GM23338 (cell line): ENCODE results near the gene STING1. TPM values are rescaled to one million over a fixed set of nuclear protein-coding genes. Genes with fewer than 3 reads are reported as not detected.
A peak's percentile ranks its signal among the peaks of the same experiment; 100 is the strongest.

ENCODE experiments used
- ATAC-seq: fragments of 200-7000 bp; cut with Tn5 transposase; 3 replicates; pipeline ENCODE4 v1.9.1; 2020
- DNase-seq: peaks from one replicate; pipeline ENCODE4 v3.0.0-alpha.2; 2015; ENCODE audit warnings: low spot score
- H2AFZ ChIP-seq: fragments of 200-600 bp; sonication (generic); 2 replicates; pipeline ENCODE4 v1.8.0; 2016; ENCODE audit warnings: antibody characterized with exemption, mild to moderate bottlenecking, moderate library complexity
- H3F3A ChIP-seq: fragments of 200-600 bp; sonication (generic); replicated peaks from 2 replicates; pipeline ENCODE4 v1.8.0; 2017; ENCODE audit warnings: antibody characterized with exemption, mixed run types, low read depth
- H3K27ac ChIP-seq: fragments of 200-600 bp; sonication (generic); 2 replicates; pipeline ENCODE4 v1.6.1; 2016; ENCODE audit warnings: low read depth
- H3K27me3 ChIP-seq: fragments of 200-600 bp; sonication (generic); 2 replicates; pipeline ENCODE4 v1.8.0; 2016; ENCODE audit warnings: mild to moderate bottlenecking, mixed run types, moderate library complexity; ENCODE audit not compliant: insufficient read depth
- H3K36me3 ChIP-seq: fragments of 200-600 bp; sonication (generic); 2 replicates; pipeline ENCODE4 v1.8.0; 2016; ENCODE audit warnings: mild to moderate bottlenecking; ENCODE audit not compliant: insufficient read depth
- H3K4me1 ChIP-seq: fragments of 200-600 bp; sonication (generic); 2 replicates; pipeline ENCODE4 v1.8.0; 2016; ENCODE audit warnings: mild to moderate bottlenecking, moderate library complexity; ENCODE audit not compliant: insufficient read depth
- H3K4me2 ChIP-seq: fragments of 200-600 bp; sonication (generic); 2 replicates; pipeline ENCODE4 v1.7.1; 2017; ENCODE audit warnings: mixed run types
- H3K4me3 ChIP-seq: fragments of 200-600 bp; sonication (generic); 2 replicates; pipeline ENCODE4 v1.6.1; 2016; ENCODE audit warnings: mixed run types
- H3K79me2 ChIP-seq: fragments of 200-600 bp; sonication (generic); replicated peaks from 2 replicates; pipeline ENCODE4 v1.8.0; 2017; ENCODE audit warnings: mild to moderate bottlenecking; ENCODE audit not compliant: insufficient read depth
- H3K9me2 ChIP-seq: fragments of 200-600 bp; sonication (generic); 2 replicates; pipeline ENCODE4 v1.8.0; 2017; ENCODE audit not compliant: insufficient read depth
- H4K20me1 ChIP-seq: fragments of 200-600 bp; sonication (generic); replicated peaks from 2 replicates; pipeline ENCODE4 v1.8.0; 2017; ENCODE audit warnings: mild to moderate bottlenecking; ENCODE audit not compliant: insufficient read depth
- H3K27ac Mint-ChIP-seq: 2 replicates; pipeline ENCODE4 v1.8.0; 2020; ENCODE audit warnings: inconsistent platforms, mild to moderate bottlenecking, moderate library complexity, mixed read lengths
- H3K27me3 Mint-ChIP-seq: 3 replicates; pipeline ENCODE4 v1.8.0; 2022; ENCODE audit warnings: low read depth, mild to moderate bottlenecking, moderate library complexity, mixed read lengths, inconsistent platforms; ENCODE audit not compliant: insufficient read depth, poor library complexity
- H3K36me3 Mint-ChIP-seq: 3 replicates; pipeline ENCODE4 v1.8.0; 2021; ENCODE audit warnings: low read depth, mild to moderate bottlenecking, inconsistent platforms, moderate library complexity, mixed read lengths
- H3K4me1 Mint-ChIP-seq: 3 replicates; pipeline ENCODE4 v1.8.0; 2020; ENCODE audit warnings: mild to moderate bottlenecking, inconsistent platforms, mixed read lengths
- H3K4me3 Mint-ChIP-seq: 3 replicates; pipeline ENCODE4 v1.8.0; 2021; ENCODE audit warnings: moderate library complexity, mild to moderate bottlenecking, inconsistent platforms, mixed read lengths
- H3K9me3 Mint-ChIP-seq: 3 replicates; pipeline ENCODE4 v1.8.0; 2020; ENCODE audit warnings: moderate library complexity, mild to moderate bottlenecking, inconsistent platforms, mixed read lengths
- CREB1 ChIP-seq: fragments of 250-450 bp; sonication (Bioruptor Pico); IDR thresholded peaks from 2 replicates; pipeline ENCODE4 v1.5.0; 2020; ENCODE audit warnings: low read depth, mild to moderate bottlenecking, moderate library complexity
- EZH2 ChIP-seq: fragments of 200-600 bp; sonication (generic); IDR thresholded peaks from one replicate; pipeline ENCODE4 v1.8.0; 2017; ENCODE audit warnings: antibody characterized with exemption, mild to moderate bottlenecking, low read depth; ENCODE audit not compliant: unreplicated experiment
- EZH2phosphoT487 ChIP-seq: fragments of 200-600 bp; sonication (generic); IDR thresholded peaks from one replicate; pipeline ENCODE4 v1.8.1; 2018; ENCODE audit warnings: antibody characterized with exemption; ENCODE audit not compliant: unreplicated experiment
- JUNB ChIP-seq: IDR thresholded peaks from one replicate; pipeline ENCODE4 v1.6.1; 2016; ENCODE audit warnings: antibody characterized with exemption; ENCODE audit not compliant: unreplicated experiment
- NANOG ChIP-seq: IDR thresholded peaks from 2 replicates; pipeline ENCODE4 v1.6.1; 2016; ENCODE audit warnings: antibody characterized with exemption, borderline replicate concordance
- POLR2AphosphoS5 ChIP-seq: IDR thresholded peaks from 2 replicates; pipeline ENCODE4 v1.6.1; 2016; ENCODE audit warnings: antibody characterized with exemption, low read depth
- STAT1 ChIP-seq: IDR thresholded peaks from one replicate; pipeline ENCODE4 v1.6.1; 2016; ENCODE audit warnings: antibody characterized with exemption; ENCODE audit not compliant: unreplicated experiment
- ZNF114 ChIP-seq: fragments of 250-450 bp; sonication (Bioruptor Pico); IDR thresholded peaks from 2 replicates; pipeline ENCODE4 v1.5.0; 2020; ENCODE audit warnings: mild to moderate bottlenecking, moderate library complexity
- ZNF331 ChIP-seq: fragments of 250-450 bp; sonication (Bioruptor Pico); IDR thresholded peaks from 2 replicates; pipeline ENCODE4 v1.5.0; 2020; ENCODE audit warnings: low read depth, mild to moderate bottlenecking, moderate library complexity
- polyA plus RNA-seq: library from polyadenylated mRNA; unstranded; fragments of >200 nt; fragmentation: Nextera tagmentation; extraction: Ambion mirVana; gene quantifications from 2 replicates; pipeline ENCODE4 v1.2.1, GENCODE V29; 2016
- total RNA-seq: library from RNA; depleted of rRNA; stranded (reverse); fragments of >200 nt; shearing (Covaris generic); gene quantifications from 2 replicates; pipeline ENCODE4 v1.2.3, GENCODE V29; 2014
- TF ChIP-seq, protein P1 (sequence below), 2 experiments: fragments of 200-600 bp in 1 of 2; sonication (generic) in 1 of 2; conservative IDR thresholded peaks; 2 replicates each; pipeline versions ENCODE4 v1.5.1 to v1.6.1; 2016 to 2017; ENCODE audit warnings: antibody characterized with exemption in 2 of 2, low read depth in 2 of 2, mild to moderate bottlenecking in 2 of 2, moderate library complexity in 1 of 2
- TF ChIP-seq, protein P2 (sequence below): IDR thresholded peaks from one replicate; pipeline ENCODE4 v1.6.1; 2018; ENCODE audit warnings: antibody characterized with exemption; ENCODE audit not compliant: unreplicated experiment
- TF ChIP-seq, protein P3 (sequence below): IDR thresholded peaks from 2 replicates; pipeline ENCODE4 v1.6.1; 2016; ENCODE audit warnings: antibody characterized with exemption
- TF ChIP-seq, protein P4 (sequence below): fragments of 250-450 bp; sonication (Bioruptor Pico); IDR thresholded peaks from 2 replicates; pipeline ENCODE4 v1.5.0; 2020; ENCODE audit warnings: mild to moderate bottlenecking, moderate library complexity

Gene STING1
- total and polyA plus RNA-seq, 2 experiments from 2014 or later, result 0.66 TPM; not detected in 1

DNA sequence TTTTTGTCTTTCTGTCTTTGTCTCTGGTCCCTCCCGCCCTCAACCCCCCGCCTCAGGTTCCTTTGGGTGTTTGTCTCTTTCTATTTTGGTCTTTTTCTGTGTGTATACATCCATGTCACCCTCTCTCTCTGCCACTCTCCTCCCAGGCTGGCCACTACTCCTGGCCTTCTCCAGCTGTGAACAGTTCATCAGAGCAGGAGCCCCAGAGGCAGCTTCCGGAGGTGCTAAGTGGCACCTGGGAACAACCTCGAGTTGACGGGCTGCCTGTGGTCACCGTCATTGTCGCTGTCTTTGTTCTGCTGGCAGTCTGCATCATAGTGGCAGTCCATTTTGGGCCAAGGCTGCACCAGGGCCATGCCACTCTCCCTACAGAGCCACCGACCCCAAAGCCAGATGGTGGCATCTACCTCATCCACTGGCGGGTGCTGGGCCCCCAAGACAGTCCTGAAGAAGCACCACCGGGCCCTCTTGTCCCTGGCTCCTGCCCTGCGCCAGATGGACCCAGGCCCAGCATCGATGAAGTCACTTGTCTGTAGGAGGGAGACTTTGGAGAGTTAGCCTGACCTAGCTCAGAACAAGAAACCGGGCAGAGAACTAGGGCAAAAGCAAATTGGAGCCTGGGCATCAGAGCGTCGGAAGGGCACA lies 10.1 kb downstream of the STING1 start:
- TF ChIP-seq, protein P1, sequence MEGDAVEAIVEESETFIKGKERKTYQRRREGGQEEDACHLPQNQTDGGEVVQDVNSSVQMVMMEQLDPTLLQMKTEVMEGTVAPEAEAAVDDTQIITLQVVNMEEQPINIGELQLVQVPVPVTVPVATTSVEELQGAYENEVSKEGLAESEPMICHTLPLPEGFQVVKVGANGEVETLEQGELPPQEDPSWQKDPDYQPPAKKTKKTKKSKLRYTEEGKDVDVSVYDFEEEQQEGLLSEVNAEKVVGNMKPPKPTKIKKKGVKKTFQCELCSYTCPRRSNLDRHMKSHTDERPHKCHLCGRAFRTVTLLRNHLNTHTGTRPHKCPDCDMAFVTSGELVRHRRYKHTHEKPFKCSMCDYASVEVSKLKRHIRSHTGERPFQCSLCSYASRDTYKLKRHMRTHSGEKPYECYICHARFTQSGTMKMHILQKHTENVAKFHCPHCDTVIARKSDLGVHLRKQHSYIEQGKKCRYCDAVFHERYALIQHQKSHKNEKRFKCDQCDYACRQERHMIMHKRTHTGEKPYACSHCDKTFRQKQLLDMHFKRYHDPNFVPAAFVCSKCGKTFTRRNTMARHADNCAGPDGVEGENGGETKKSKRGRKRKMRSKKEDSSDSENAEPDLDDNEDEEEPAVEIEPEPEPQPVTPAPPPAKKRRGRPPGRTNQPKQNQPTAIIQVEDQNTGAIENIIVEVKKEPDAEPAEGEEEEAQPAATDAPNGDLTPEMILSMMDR (conservative IDR thresholded peaks at IDR 0.05; ENCODE audit: low read depth in 2 of 2), result no peak
- no peak for TF ChIP-seq ZNF114 (CRISPR knock-in tag)
- TF ChIP-seq STAT1, result no peak
- no peak for TF ChIP-seq EZH2phosphoT487
- no peak for TF ChIP-seq ZNF331
- TF ChIP-seq, protein P2, sequence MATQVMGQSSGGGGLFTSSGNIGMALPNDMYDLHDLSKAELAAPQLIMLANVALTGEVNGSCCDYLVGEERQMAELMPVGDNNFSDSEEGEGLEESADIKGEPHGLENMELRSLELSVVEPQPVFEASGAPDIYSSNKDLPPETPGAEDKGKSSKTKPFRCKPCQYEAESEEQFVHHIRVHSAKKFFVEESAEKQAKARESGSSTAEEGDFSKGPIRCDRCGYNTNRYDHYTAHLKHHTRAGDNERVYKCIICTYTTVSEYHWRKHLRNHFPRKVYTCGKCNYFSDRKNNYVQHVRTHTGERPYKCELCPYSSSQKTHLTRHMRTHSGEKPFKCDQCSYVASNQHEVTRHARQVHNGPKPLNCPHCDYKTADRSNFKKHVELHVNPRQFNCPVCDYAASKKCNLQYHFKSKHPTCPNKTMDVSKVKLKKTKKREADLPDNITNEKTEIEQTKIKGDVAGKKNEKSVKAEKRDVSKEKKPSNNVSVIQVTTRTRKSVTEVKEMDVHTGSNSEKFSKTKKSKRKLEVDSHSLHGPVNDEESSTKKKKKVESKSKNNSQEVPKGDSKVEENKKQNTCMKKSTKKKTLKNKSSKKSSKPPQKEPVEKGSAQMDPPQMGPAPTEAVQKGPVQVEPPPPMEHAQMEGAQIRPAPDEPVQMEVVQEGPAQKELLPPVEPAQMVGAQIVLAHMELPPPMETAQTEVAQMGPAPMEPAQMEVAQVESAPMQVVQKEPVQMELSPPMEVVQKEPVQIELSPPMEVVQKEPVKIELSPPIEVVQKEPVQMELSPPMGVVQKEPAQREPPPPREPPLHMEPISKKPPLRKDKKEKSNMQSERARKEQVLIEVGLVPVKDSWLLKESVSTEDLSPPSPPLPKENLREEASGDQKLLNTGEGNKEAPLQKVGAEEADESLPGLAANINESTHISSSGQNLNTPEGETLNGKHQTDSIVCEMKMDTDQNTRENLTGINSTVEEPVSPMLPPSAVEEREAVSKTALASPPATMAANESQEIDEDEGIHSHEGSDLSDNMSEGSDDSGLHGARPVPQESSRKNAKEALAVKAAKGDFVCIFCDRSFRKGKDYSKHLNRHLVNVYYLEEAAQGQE, result no peak
- TF ChIP-seq POLR2AphosphoS5, result no peak
- no peak for TF ChIP-seq EZH2
- TF ChIP-seq CREB1, result no peak
- no peak for TF ChIP-seq NANOG
- no peak for TF ChIP-seq JUNB
- TF ChIP-seq, protein P3, sequence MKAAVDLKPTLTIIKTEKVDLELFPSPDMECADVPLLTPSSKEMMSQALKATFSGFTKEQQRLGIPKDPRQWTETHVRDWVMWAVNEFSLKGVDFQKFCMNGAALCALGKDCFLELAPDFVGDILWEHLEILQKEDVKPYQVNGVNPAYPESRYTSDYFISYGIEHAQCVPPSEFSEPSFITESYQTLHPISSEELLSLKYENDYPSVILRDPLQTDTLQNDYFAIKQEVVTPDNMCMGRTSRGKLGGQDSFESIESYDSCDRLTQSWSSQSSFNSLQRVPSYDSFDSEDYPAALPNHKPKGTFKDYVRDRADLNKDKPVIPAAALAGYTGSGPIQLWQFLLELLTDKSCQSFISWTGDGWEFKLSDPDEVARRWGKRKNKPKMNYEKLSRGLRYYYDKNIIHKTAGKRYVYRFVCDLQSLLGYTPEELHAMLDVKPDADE, result no peak
- TF ChIP-seq, protein P4, sequence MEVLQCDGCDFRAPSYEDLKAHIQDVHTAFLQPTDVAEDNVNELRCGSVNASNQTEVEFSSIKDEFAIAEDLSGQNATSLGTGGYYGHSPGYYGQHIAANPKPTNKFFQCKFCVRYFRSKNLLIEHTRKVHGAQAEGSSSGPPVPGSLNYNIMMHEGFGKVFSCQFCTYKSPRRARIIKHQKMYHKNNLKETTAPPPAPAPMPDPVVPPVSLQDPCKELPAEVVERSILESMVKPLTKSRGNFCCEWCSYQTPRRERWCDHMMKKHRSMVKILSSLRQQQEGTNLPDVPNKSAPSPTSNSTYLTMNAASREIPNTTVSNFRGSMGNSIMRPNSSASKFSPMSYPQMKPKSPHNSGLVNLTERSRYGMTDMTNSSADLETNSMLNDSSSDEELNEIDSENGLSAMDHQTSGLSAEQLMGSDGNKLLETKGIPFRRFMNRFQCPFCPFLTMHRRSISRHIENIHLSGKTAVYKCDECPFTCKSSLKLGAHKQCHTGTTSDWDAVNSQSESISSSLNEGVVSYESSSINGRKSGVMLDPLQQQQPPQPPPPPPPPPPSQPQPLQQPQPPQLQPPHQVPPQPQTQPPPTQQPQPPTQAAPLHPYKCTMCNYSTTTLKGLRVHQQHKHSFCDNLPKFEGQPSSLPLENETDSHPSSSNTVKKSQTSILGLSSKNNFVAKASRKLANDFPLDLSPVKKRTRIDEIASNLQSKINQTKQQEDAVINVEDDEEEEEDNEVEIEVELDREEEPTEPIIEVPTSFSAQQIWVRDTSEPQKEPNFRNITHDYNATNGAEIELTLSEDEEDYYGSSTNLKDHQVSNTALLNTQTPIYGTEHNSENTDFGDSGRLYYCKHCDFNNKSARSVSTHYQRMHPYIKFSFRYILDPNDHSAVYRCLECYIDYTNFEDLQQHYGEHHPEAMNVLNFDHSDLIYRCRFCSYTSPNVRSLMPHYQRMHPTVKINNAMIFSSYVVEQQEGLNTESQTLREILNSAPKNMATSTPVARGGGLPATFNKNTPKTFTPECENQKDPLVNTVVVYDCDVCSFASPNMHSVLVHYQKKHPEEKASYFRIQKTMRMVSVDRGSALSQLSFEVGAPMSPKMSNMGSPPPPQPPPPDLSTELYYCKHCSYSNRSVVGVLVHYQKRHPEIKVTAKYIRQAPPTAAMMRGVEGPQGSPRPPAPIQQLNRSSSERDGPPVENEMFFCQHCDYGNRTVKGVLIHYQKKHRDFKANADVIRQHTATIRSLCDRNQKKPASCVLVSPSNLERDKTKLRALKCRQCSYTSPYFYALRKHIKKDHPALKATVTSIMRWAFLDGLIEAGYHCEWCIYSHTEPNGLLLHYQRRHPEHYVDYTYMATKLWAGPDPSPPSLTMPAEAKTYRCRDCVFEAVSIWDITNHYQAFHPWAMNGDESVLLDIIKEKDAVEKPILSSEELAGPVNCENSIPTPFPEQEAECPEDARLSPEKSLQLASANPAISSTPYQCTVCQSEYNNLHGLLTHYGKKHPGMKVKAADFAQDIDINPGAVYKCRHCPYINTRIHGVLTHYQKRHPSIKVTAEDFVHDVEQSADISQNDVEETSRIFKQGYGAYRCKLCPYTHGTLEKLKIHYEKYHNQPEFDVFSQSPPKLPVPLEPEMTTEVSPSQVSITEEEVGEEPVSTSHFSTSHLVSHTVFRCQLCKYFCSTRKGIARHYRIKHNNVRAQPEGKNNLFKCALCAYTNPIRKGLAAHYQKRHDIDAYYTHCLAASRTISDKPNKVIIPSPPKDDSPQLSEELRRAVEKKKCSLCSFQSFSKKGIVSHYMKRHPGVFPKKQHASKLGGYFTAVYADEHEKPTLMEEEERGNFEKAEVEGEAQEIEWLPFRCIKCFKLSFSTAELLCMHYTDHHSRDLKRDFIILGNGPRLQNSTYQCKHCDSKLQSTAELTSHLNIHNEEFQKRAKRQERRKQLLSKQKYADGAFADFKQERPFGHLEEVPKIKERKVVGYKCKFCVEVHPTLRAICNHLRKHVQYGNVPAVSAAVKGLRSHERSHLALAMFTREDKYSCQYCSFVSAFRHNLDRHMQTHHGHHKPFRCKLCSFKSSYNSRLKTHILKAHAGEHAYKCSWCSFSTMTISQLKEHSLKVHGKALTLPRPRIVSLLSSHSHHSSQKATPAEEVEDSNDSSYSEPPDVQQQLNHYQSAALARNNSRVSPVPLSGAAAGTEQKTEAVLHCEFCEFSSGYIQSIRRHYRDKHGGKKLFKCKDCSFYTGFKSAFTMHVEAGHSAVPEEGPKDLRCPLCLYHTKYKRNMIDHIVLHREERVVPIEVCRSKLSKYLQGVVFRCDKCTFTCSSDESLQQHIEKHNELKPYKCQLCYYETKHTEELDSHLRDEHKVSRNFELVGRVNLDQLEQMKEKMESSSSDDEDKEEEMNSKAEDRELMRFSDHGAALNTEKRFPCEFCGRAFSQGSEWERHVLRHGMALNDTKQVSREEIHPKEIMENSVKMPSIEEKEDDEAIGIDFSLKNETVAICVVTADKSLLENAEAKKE (CRISPR knock-in tag), result no peak
- ATAC-seq (peak; percentile 14), DNase-seq (no peak)
- H3K27me3 Mint-ChIP-seq, result peaks cover 23% of the 10 kb centered on the region
- Histone ChIP-seq H3K79me2 (no peaks in the 10 kb centered on the region), H3K36me3 (no peaks in the 10 kb centered on the region), H3K4me2 (peak overlapping the region; percentile 1; the same call in 1 of the 2 replicates), H3K9me2 (no peaks in the 10 kb centered on the region), H2AFZ (peak overlapping the region; percentile 64), H3F3A (0 out of 2 replicates have a peak, but pooled peaks cover 7% of the 10 kb centered on the region), H4K20me1 (no peaks in the 10 kb centered on the region), H3K27me3 (no peaks in the 10 kb centered on the region), H3K27ac (0 out of 2 replicates have a peak overlapping the region, but pooled peaks have one; percentile 36), H3K4me1 (peaks cover 17% of the 10 kb centered on the region), H3K4me3 (no peak overlapping the region)
- no peaks in the 10 kb centered on the region for H3K9me3 Mint-ChIP-seq
- peak overlapping the region; percentile 9; the same call in 1 of the 3 replicates for H3K4me3 Mint-ChIP-seq
- H3K4me1 Mint-ChIP-seq, result peaks cover 37% of the 10 kb centered on the region
- H3K27ac Mint-ChIP-seq, result peak overlapping the region; percentile 35; the same call in 1 of the 2 replicates
- H3K36me3 Mint-ChIP-seq, result no peaks in the 10 kb centered on the region; the same call in 2 of the 3 replicates
